SK-N-SH (cell line): ENCODE data around the gene TSPAN14. TPM values are rescaled to one million over a fixed set of nuclear protein-coding genes. Genes with fewer than 3 reads are reported as not detected.

Experiments used
- CTCF ChIA-PET: fragments of 300-600, 350-600 bp; formaldehyde crosslinking; extraction: SDS; loops from one replicate; lab custom pipeline; 2021; lab: Yijun Ruan, JAX
- POLR2A ChIA-PET: fragments of 350-600 bp; sonication (Branson Sonifier 250); formaldehyde crosslinking; extraction: SDS; loops from one replicate; lab custom pipeline; 2020; ENCODE audit warnings: antibody characterized with exemption, inconsistent platforms; lab: Yijun Ruan, JAX
- DNase-seq: peaks from one replicate; pipeline ENCODE4 v3.0.0; 2012
- H2AFZ ChIP-seq: fragments of 200-600 bp; sonication (generic); 2 replicates; pipeline ENCODE4 v1.8.1; 2016; ENCODE audit warnings: antibody characterized with exemption, mild to moderate bottlenecking, low read depth
- H3F3A ChIP-seq: fragments of 200-600 bp; sonication (generic); replicated peaks from 2 replicates; pipeline ENCODE3; 2016; ENCODE audit warnings: antibody characterized with exemption, mild to moderate bottlenecking; ENCODE audit not compliant: insufficient read depth
- H3K27ac ChIP-seq, 2 experiments: fragments of 200-500 bp in 1 of 2; fragments of 200-600 bp in 1 of 2; sonication (Bioruptor generic) in 1 of 2; sonication (generic), shearing (Covaris generic) in 1 of 2; 2 replicates each; pipeline versions ENCODE4 v1.5.1 to v1.6.1; 2014 to 2016; ENCODE audit warnings: low read depth in 2 of 2, inconsistent platforms in 1 of 2, low read length in 1 of 2, mild to moderate bottlenecking in 1 of 2, mixed read lengths in 1 of 2
- H3K27me3 ChIP-seq: fragments of 200-600 bp; sonication (generic), shearing (Covaris generic); 2 replicates; pipeline ENCODE4 v1.6.1; 2016; ENCODE audit warnings: mixed run types; ENCODE audit not compliant: insufficient read depth
- H3K36me3 ChIP-seq, 2 experiments: fragments of 200-500 bp in 1 of 2; fragments of 200-600 bp in 1 of 2; sonication (Bioruptor generic) in 1 of 2; sonication (generic) in 1 of 2; replicated peaks in 1 of 2; 2 replicates each; pipeline versions ENCODE3 to v1.5.1; 2014 to 2016; ENCODE audit warnings: low read length in 1 of 2, mild to moderate bottlenecking in 1 of 2; ENCODE audit not compliant: insufficient read depth in 2 of 2, control insufficient read depth in 1 of 2
- H3K4me1 ChIP-seq, 2 experiments: fragments of 200-500 bp in 1 of 2; fragments of 200-600 bp in 1 of 2; sonication (Bioruptor generic) in 1 of 2; sonication (generic), shearing (Covaris generic) in 1 of 2; 2 replicates each; pipeline versions ENCODE4 v1.5.1 to v1.6.1; 2014 to 2016; ENCODE audit warnings: low read depth in 1 of 2, low read length in 1 of 2, mixed run types in 1 of 2; ENCODE audit not compliant: insufficient read depth in 2 of 2, control insufficient read depth in 1 of 2
- H3K4me2 ChIP-seq: fragments of 200-600 bp; sonication (generic), shearing (Covaris generic); 2 replicates; pipeline ENCODE4 v1.6.1; 2017; ENCODE audit warnings: mixed run types
- H3K4me3 ChIP-seq, 2 experiments: fragments of 200-500 bp in 1 of 2; fragments of 200-600 bp in 1 of 2; sonication (Bioruptor generic) in 1 of 2; sonication (generic), shearing (Covaris generic) in 1 of 2; 2 replicates each; pipeline versions ENCODE4 v1.5.1 to v1.8.1; 2014 to 2016; ENCODE audit warnings: low read depth in 2 of 2, inconsistent platforms in 1 of 2, low read length in 1 of 2, mild to moderate bottlenecking in 1 of 2, mixed read lengths in 1 of 2, moderate library complexity in 1 of 2
- H3K79me2 ChIP-seq: fragments of 200-600 bp; sonication (generic); 2 replicates; pipeline ENCODE4 v1.8.1; 2017; ENCODE audit warnings: mild to moderate bottlenecking; ENCODE audit not compliant: insufficient read depth
- H3K9ac ChIP-seq: fragments of 200-600 bp; sonication (generic); 2 replicates; pipeline ENCODE4 v1.6.1; 2017; ENCODE audit warnings: mixed run types
- H3K9me2 ChIP-seq: fragments of 200-600 bp; sonication (generic); 2 replicates; pipeline ENCODE4 v1.6.1; 2017; ENCODE audit warnings: mixed run types
- H3K9me3 ChIP-seq: fragments of 200-600 bp; sonication (generic); 2 replicates; pipeline ENCODE4 v1.6.1; 2017; ENCODE audit warnings: mixed run types, mild to moderate bottlenecking, moderate library complexity
- H4K20me1 ChIP-seq: fragments of 200-600 bp; sonication (generic); 2 replicates; pipeline ENCODE4 v1.6.1; 2017; ENCODE audit warnings: mild to moderate bottlenecking, mixed run types; ENCODE audit not compliant: insufficient read depth
- ELF1 ChIP-seq: IDR thresholded peaks from 2 replicates; pipeline ENCODE4 v1.4.0; 2012
- EP300 ChIP-seq, 2 experiments: IDR thresholded peaks; 2 replicates each; pipeline versions ENCODE4 v1.4.0 to v1.6.1; 2012; ENCODE audit warnings: borderline replicate concordance in 1 of 2, low read depth in 1 of 2, low read length in 1 of 2
- EZH2phosphoT487 ChIP-seq: fragments of 200-600 bp; sonication (generic); IDR thresholded peaks from 2 replicates; pipeline ENCODE4 v1.6.1; 2017; ENCODE audit warnings: low read depth, mixed run types, mild to moderate bottlenecking, antibody characterized with exemption, moderate library complexity, borderline replicate concordance
- FOXJ3 ChIP-seq: sonication (generic); formaldehyde crosslinking; IDR thresholded peaks from 2 replicates; pipeline ENCODE4 v1.5.1; 2020; ENCODE audit warnings: mild to moderate bottlenecking, missing genetic modification reagents
- FOXM1 ChIP-seq: IDR thresholded peaks from 2 replicates; pipeline ENCODE4 v1.4.0; 2012; ENCODE audit warnings: low read depth, mild to moderate bottlenecking
- JUND ChIP-seq: IDR thresholded peaks from 2 replicates; pipeline ENCODE4 v1.4.0; 2012
- MEF2A ChIP-seq: IDR thresholded peaks from 2 replicates; pipeline ENCODE4 v1.4.0; 2012; ENCODE audit warnings: low read depth, borderline replicate concordance
- MXI1 ChIP-seq: IDR thresholded peaks from 2 replicates; pipeline ENCODE4 v1.6.1; 2012; ENCODE audit warnings: mild to moderate bottlenecking, low read depth, low read length, improper control_type of control experiment
- NRF1 ChIP-seq: IDR thresholded peaks from 2 replicates; pipeline ENCODE4 v1.6.1; 2012; ENCODE audit warnings: low read depth, mild to moderate bottlenecking, low read length
- RCOR1 ChIP-seq: fragments of 150-350 bp; IDR thresholded peaks from 2 replicates; pipeline ENCODE4 v1.6.1; 2017; ENCODE audit warnings: antibody characterized with exemption, low read length
- RXRA ChIP-seq: IDR thresholded peaks from 2 replicates; pipeline ENCODE4 v1.4.0; 2012; ENCODE audit warnings: low read depth, mild to moderate bottlenecking, borderline replicate concordance
- SMC3 ChIP-seq: IDR thresholded peaks from 2 replicates; pipeline ENCODE4 v1.6.1; 2012; ENCODE audit warnings: low read depth, low read length, improper control_type of control experiment
- TAF1 ChIP-seq: IDR thresholded peaks from 2 replicates; pipeline ENCODE4 v1.6.1; 2012; ENCODE audit warnings: low read depth, mild to moderate bottlenecking, low read length, moderate library complexity, borderline replicate concordance
- TCF12 ChIP-seq: IDR thresholded peaks from 2 replicates; pipeline ENCODE4 v1.4.0; 2012
- WGBS: methylation state at CpG from one replicate; pipeline ENCODE4 v1.1.6; 2017; ENCODE audit warnings: low lambda C conversion rate; 5-methylcytosine and 5-hydroxymethylcytosine counted together
- polyA plus RNA-seq, 3 experiments: library from polyadenylated mRNA; depleted of rRNA; stranded (reverse); fragments of >200 nt; gene quantifications; 2 replicates each; pipeline ENCODE4 v1.2.3, GENCODE V29; 2012
- TF ChIP-seq, protein P1 (sequence below): fragments of 200-600 bp; sonication (generic); IDR thresholded peaks from 2 replicates; pipeline ENCODE4 v1.6.1; 2017; ENCODE audit warnings: antibody characterized with exemption, mild to moderate bottlenecking, moderate library complexity
- TF ChIP-seq, protein P2 (sequence below): IDR thresholded peaks from 2 replicates; pipeline ENCODE4; 2012
- TF ChIP-seq, protein P3 (sequence below): fragments of 150-350 bp; IDR thresholded peaks from 2 replicates; pipeline ENCODE4 v1.6.1; 2017; ENCODE audit warnings: antibody characterized with exemption, low read length, low read depth, borderline replicate concordance

TSPAN14 gene
- polyA plus RNA-seq, 1 of the 3 experiments (the other 2 are of a cell fraction) = 78.1 TPM

DNA sequence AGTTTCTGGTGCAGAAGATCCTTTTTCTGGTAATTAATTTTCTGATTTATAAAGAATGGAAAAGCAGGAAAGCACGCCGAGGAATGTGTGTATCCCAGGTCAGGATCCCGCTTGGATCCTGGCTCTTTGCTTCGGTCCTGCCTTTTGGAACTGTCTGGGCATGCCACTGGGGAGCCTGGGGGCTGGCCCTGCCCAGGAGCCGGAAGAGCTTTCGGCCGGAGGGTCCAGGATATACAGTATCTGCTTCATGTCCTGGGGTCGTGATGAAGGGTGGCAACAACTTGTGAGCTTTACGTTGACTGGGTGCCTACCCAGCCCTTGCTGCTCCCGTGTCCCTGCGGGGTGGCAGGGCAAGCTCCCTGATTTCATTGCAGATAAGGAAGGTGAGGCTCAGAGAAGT, 86.0 kb downstream of the TSPAN14 start:
- Histone ChIP-seq H3K9ac (no peak overlapping the region), H4K20me1 (no peaks in the 10 kb centered on the region), H3K27me3 (no peaks in the 10 kb centered on the region; the same call in 1 of the 2 replicates), H3K27ac (no peak overlapping the region), H3K4me2 (no peak overlapping the region), H3K79me2 (no peaks in the 10 kb centered on the region), H3K4me3 (no peak overlapping the region), H3K9me3 (no peaks in the 10 kb centered on the region), H3F3A (no peaks in the 10 kb centered on the region), H3K36me3 (no peaks in the 10 kb centered on the region), H3K9me2 (no peaks in the 10 kb centered on the region), H2AFZ (no peak overlapping the region), H3K4me1 (peaks cover 0 to 26% of the 10 kb centered on the region in 2 experiments; a peak in 2 of 4 replicates)
- no peak for DNase-seq
- 69% methylated on average over 10 of the region's 11 CpGs for WGBS
- ChIA-PET POLR2A (no interaction called here), CTCF (interaction anchor here (0.8 to 1.1 kb wide), 3 partner anchors 9 to 97 kb away, joined by 3 read pairs; no protein-coding TSS in a partner anchor)
- no peak for TF ChIP-seq FOXM1
- TF ChIP-seq TAF1 = no peak
- TF ChIP-seq MXI1 = no peak
- TF ChIP-seq MEF2A = no peak
- no peak for TF ChIP-seq JUND
- no peak for TF ChIP-seq EP300 (IDR thresholded peaks at IDR 0.05; ENCODE audit: borderline replicate concordance in 1 of 2, low read depth in 1 of 2, low read length in 1 of 2)
- TF ChIP-seq, protein P1, sequence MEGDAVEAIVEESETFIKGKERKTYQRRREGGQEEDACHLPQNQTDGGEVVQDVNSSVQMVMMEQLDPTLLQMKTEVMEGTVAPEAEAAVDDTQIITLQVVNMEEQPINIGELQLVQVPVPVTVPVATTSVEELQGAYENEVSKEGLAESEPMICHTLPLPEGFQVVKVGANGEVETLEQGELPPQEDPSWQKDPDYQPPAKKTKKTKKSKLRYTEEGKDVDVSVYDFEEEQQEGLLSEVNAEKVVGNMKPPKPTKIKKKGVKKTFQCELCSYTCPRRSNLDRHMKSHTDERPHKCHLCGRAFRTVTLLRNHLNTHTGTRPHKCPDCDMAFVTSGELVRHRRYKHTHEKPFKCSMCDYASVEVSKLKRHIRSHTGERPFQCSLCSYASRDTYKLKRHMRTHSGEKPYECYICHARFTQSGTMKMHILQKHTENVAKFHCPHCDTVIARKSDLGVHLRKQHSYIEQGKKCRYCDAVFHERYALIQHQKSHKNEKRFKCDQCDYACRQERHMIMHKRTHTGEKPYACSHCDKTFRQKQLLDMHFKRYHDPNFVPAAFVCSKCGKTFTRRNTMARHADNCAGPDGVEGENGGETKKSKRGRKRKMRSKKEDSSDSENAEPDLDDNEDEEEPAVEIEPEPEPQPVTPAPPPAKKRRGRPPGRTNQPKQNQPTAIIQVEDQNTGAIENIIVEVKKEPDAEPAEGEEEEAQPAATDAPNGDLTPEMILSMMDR = no peak
- no peak for TF ChIP-seq NRF1
- TF ChIP-seq SMC3 = no peak

DNA sequence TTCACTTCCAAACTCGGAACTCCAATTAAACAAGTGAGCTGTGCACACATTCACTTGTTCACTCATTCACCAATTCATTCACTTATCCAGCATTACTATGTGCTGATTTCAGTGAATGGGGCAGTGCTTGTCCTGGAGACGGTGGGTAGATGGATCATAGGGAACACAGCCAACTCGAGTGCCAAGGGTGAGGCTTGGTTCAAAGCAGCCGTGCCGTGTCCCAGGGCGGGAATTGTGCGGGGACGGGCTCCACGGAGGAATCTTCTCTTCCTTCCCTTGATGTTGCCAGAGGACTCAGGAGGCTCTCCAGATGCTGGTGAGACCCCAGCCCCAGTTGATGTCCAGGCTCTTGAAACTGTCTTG, 86.5 kb downstream of the TSPAN14 start:
- CTCF ChIA-PET = interaction anchor here (0.6 to 1.5 kb wide), 4 partner anchors 35 to 447 kb away, joined by 3 to 7 read pairs (median 3); no protein-coding TSS in a partner anchor
- DNase-seq = no peak
- no peaks in the 10 kb centered on the region for H3K9me2 ChIP-seq

More for the DNA sequence above, 86.5 kb downstream of the TSPAN14 start:
- H3K4me2 ChIP-seq = no peak overlapping the region
- H3K27me3 ChIP-seq = no peaks in the 10 kb centered on the region; the same call in 1 of the 2 replicates
- H3K9me3 ChIP-seq = no peaks in the 10 kb centered on the region
- no peak overlapping the region for H2AFZ ChIP-seq
- no peak for TF ChIP-seq MEF2A
- TF ChIP-seq, protein P2, sequence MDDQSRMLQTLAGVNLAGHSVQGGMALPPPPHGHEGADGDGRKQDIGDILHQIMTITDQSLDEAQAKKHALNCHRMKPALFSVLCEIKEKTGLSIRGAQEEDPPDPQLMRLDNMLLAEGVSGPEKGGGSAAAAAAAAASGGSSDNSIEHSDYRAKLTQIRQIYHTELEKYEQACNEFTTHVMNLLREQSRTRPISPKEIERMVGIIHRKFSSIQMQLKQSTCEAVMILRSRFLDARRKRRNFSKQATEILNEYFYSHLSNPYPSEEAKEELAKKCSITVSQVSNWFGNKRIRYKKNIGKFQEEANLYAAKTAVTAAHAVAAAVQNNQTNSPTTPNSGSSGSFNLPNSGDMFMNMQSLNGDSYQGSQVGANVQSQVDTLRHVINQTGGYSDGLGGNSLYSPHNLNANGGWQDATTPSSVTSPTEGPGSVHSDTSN = no peak
- no peak for TF ChIP-seq ELF1
- TF ChIP-seq EZH2phosphoT487 = no peak
- TF ChIP-seq RXRA = no peak
- no peak for TF ChIP-seq RCOR1
- no peak for TF ChIP-seq TAF1
- TF ChIP-seq FOXJ3 (CRISPR knock-in tag) = no peak
- TF ChIP-seq NRF1 = no peak
- TF ChIP-seq, protein P3, sequence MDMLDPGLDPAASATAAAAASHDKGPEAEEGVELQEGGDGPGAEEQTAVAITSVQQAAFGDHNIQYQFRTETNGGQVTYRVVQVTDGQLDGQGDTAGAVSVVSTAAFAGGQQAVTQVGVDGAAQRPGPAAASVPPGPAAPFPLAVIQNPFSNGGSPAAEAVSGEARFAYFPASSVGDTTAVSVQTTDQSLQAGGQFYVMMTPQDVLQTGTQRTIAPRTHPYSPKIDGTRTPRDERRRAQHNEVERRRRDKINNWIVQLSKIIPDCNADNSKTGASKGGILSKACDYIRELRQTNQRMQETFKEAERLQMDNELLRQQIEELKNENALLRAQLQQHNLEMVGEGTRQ = no peak
- TF ChIP-seq TCF12 = no peak
- H3K9ac ChIP-seq = no peak overlapping the region
- WGBS = 82% methylated on average over 9 of the region's 9 CpGs
- no peaks in the 10 kb centered on the region for H3K79me2 ChIP-seq
- H3K4me3 ChIP-seq = no peak overlapping the region
- H3K36me3 ChIP-seq = no peaks in the 10 kb centered on the region
- no peaks in the 10 kb centered on the region for H3F3A ChIP-seq
- peaks cover 0 to 26% of the 10 kb centered on the region in 2 experiments; a peak in 2 of 4 replicates for H3K4me1 ChIP-seq
- H3K27ac ChIP-seq = no peak overlapping the region
- POLR2A ChIA-PET = no interaction called here
- H4K20me1 ChIP-seq = no peaks in the 10 kb centered on the region
